Skeletal muscle tissue (tissue), 4 donors: ENCODE data around the gene KLHL35. TPM values are rescaled to one million over a fixed set of nuclear protein-coding genes. Genes with fewer than 3 reads are reported as not detected.

Experiments used
- H3K27ac ChIP-seq: one replicate; pipeline ENCODE4 v1.7.0; 2013; ENCODE audit warnings: mild to moderate bottlenecking, low read depth, low read length, inconsistent platforms
- H3K27me3 ChIP-seq, 3 donors: one replicate each; pipeline ENCODE4 v1.7.0; 2013; ENCODE audit warnings: low read length in 3 of 3; ENCODE audit not compliant: control insufficient read depth in 3 of 3, insufficient read depth in 3 of 3
- H3K36me3 ChIP-seq, 3 donors: one replicate each; pipeline ENCODE4 v1.7.0; 2013; ENCODE audit warnings: low read length in 3 of 3; ENCODE audit not compliant: control insufficient read depth in 3 of 3, insufficient read depth in 3 of 3
- H3K4me1 ChIP-seq, 3 donors: one replicate each; pipeline ENCODE4 v1.7.0; 2013; ENCODE audit warnings: low read length in 3 of 3, mild to moderate bottlenecking in 3 of 3; ENCODE audit not compliant: control insufficient read depth in 3 of 3, insufficient read depth in 3 of 3
- H3K4me3 ChIP-seq, 3 donors: one replicate each; pipeline ENCODE4 v1.7.0; 2013; ENCODE audit warnings: low read length in 3 of 3
- H3K9ac ChIP-seq, 3 donors: one replicate each; pipeline ENCODE4 v1.7.0; 2013; ENCODE audit warnings: low read length in 3 of 3, mild to moderate bottlenecking in 3 of 3, moderate library complexity in 2 of 3, low read depth in 1 of 3
- H3K9me3 ChIP-seq, 3 donors: one replicate each; pipeline ENCODE4 v1.7.0; 2013; ENCODE audit warnings: low read length in 3 of 3; ENCODE audit not compliant: control insufficient read depth in 3 of 3
- total RNA-seq: library from RNA; depleted of rRNA; stranded (reverse); fragments of >200 nt; gene quantifications from one replicate; pipeline ENCODE4 v1.2.3, GENCODE V29; 2014
- donor health status: Osteomylitis.

Gene KLHL35
- total RNA-seq, 1 donor from 2014 or later = 4.7 TPM

DNA sequence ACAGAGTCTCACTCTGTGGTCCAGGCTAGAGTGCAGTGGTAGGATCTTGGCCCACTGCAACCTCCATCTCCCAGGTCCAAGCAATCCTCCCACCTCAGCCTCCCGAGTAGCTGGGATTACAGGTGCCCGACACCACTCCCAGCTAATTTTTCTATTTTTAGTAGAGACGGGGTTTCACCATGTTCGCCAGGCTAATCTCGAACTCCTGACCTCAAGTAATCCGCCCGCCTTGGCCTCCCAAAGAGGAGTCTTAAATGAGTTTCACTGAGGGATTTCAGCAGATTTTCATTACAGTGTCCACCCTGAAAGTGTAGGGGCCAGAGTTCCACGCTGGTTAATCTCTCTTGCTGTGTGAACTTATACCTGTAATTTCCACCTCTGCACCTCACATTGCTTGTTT is 34.1 kb downstream of the KLHL35 start:
- Histone ChIP-seq H3K9ac (no peak overlapping the region), H3K27me3 (no peaks in the 10 kb centered on the region), H3K4me3 (no peak overlapping the region), H3K27ac (no peak overlapping the region), H3K9me3 (no peaks in the 10 kb centered on the region), H3K4me1 (peaks cover 24 to 35% (median 27%) of the 10 kb centered on the region in 3 donors), H3K36me3 (peaks cover 18 to 29% (median 27%) of the 10 kb centered on the region in 3 donors)

DNA sequence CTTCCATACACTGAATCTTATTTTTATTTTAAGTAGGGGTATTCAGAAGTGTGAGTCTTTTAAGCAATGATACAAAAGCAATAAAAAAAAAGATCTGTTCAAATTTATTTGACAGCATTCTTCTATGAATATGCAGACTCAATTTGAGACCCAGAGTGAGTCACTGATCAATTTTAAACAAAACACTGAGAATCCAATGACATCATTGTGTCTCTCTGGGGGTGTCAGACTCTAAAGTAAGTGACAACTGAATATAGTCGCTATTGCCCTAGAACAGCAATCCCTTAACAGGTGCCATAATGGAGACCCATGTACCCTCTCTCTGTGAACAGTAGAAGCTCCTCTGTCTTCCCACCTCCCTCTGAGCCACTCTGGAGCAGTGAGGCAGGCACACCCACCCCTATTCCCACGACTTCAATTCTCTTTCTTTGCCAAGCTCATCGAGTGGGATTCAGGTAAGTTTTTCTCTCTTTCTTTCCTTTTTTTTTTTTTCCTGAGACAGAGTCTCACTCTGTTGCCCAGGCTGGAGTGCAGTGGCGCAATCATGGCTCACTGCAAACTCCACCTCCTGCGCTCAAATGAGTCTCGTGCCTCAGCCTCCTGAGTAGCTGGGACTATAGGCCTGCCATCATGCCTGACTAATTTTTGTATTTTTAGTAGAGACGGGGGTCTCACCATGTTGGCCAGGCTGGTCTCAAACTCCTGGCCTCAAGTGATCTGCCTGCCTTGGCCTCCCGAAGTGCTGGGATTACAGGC is 38.7 kb downstream of the KLHL35 start:
- Histone ChIP-seq H3K27ac (no peak overlapping the region), H3K4me1 (no peaks in the 10 kb centered on the region), H3K27me3 (no peaks in the 10 kb centered on the region)

DNA sequence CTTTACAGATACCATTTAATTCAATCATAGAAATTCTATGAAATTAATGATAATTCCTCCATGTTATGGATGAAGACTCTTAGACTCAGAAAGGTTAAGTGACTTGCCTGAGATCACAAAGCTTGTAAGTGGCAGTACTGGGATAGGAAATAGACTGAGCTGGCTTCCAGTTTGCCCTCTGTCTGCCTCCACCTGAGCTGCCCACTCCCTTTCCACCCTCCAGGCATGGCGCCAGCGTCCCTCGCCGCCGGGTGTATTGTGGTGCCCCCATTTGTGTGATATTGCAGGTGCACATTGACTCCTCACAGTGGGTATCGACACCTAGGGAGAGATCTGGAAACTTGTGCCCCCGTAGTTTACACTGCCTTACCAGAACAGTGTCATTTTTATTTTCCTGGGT is 43.1 kb downstream of the KLHL35 start:
- Histone ChIP-seq H3K36me3 (no peaks in the 10 kb centered on the region), H3K4me1 (peaks cover 0 to 8% (median 5%) of the 10 kb centered on the region in 3 donors), H3K27me3 (no peaks in the 10 kb centered on the region), H3K9me3 (no peaks in the 10 kb centered on the region), H3K9ac (no peak overlapping the region), H3K4me3 (no peak overlapping the region), H3K27ac (no peak overlapping the region)

More for the DNA sequence above, 38.7 kb downstream of the KLHL35 start:
- Histone ChIP-seq H3K9ac (no peak overlapping the region), H3K36me3 (no peaks in the 10 kb centered on the region), H3K9me3 (no peaks in the 10 kb centered on the region), H3K4me3 (no peak overlapping the region)

DNA sequence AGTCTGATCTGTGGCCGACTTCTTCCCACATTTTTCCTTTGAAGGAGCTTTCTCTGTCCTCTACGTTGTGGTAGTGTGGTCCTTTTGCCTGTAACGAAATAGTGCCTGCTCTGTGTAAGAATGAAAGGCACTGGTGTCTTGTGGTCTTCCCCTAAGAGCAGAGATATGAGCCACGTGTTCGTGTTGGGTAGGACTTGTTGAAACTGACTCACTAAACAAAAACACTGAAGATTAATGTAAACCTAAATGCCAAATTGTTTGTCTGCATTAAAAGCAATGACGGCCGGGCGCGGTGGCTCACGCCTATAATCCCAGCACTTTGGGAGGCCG is 43.8 kb downstream of the KLHL35 start:
- no peaks in the 10 kb centered on the region for H3K36me3 ChIP-seq
- H3K9ac ChIP-seq = no peak overlapping the region
- no peaks in the 10 kb centered on the region for H3K27me3 ChIP-seq
- no peak overlapping the region for H3K4me3 ChIP-seq
- no peaks in the 10 kb centered on the region for H3K9me3 ChIP-seq
- H3K4me1 ChIP-seq = peaks cover 0 to 8% (median 5%) of the 10 kb centered on the region in 3 donors
- no peak overlapping the region for H3K27ac ChIP-seq

DNA sequence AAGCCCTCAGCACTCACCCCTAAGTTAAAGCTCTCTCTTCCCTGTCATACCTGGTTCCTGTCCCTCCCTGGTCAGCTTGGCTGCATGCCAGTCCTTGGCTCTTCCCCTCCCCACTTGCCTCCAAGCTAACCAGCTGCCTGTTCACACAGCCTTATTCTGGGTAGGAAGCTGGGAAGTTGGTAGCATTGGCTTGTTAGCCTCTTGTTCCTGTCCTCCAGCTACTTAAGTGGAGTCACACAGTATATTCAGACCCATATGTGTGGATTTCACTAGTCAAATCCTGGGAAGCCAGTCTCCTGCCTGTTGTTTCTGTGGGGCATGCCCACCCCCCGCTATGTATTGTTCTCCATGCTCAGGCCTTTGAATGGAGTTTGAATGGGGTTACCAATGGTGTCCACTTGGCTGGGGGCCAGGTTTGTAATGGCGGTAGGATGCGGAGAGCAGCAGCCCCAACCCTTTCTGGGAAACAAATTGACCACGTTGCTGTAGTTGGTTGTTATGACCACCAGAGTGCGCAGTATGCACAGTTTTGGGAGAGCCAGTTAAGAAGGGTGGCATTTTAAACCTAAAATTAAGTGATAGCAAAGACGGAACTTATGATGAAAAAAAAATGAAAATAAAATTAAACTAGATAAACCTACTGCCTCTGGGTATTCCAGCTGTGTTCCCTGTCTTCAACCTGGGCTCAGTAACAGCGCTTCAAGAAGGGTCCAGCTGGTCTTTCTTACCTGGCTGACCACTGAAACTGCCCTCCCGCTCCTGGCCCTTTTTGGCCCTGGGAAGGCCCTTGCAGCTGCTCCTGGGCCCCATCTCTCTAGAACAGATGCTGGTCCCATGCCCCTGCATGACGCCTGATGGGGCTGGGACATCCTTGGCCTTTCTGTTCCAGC is 44.4 kb downstream of the KLHL35 start:
- H3K27me3 ChIP-seq = no peaks in the 10 kb centered on the region

DNA sequence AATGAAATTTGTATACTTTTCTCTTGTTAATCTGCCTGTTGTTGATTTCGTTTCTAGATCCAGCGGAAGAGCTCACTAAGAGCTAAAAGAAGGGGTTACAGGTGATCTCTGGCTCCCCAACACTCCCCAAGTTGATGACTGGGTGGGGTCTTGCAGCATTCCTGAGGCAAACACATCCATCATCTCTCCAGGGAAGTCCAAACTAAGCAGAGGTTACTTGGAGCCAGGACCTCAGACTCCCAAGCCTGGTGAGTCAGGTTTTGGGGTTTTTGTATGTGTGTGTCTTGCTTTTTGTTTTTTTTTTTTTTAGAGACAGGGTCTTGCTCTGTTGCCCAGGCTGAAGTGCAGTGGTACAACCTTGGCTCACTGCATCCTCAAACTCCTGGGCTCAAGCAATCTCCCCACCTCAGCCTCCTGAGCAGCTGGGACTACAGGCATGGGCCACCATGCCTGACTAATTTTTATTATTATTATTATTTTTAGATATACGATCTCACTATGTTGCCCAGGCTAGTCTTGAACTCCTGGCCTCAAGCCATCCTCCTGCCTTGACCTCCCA is 45.2 kb downstream of the KLHL35 start:
- H3K9me3 ChIP-seq = no peaks in the 10 kb centered on the region
- H3K36me3 ChIP-seq = no peaks in the 10 kb centered on the region
- peaks cover 0 to 8% (median 5%) of the 10 kb centered on the region in 3 donors for H3K4me1 ChIP-seq
- no peak overlapping the region for H3K27ac ChIP-seq
- no peaks in the 10 kb centered on the region for H3K27me3 ChIP-seq
- no peak overlapping the region for H3K9ac ChIP-seq
- H3K4me3 ChIP-seq = no peak overlapping the region

More for the DNA sequence above, 44.4 kb downstream of the KLHL35 start:
- Histone ChIP-seq H3K4me1 (peaks cover 0 to 8% (median 5%) of the 10 kb centered on the region in 3 donors), H3K27ac (no peak overlapping the region), H3K4me3 (no peak overlapping the region), H3K36me3 (no peaks in the 10 kb centered on the region), H3K9ac (peak overlapping the region in 1 of 3 donors; percentile 50), H3K9me3 (no peaks in the 10 kb centered on the region)

DNA sequence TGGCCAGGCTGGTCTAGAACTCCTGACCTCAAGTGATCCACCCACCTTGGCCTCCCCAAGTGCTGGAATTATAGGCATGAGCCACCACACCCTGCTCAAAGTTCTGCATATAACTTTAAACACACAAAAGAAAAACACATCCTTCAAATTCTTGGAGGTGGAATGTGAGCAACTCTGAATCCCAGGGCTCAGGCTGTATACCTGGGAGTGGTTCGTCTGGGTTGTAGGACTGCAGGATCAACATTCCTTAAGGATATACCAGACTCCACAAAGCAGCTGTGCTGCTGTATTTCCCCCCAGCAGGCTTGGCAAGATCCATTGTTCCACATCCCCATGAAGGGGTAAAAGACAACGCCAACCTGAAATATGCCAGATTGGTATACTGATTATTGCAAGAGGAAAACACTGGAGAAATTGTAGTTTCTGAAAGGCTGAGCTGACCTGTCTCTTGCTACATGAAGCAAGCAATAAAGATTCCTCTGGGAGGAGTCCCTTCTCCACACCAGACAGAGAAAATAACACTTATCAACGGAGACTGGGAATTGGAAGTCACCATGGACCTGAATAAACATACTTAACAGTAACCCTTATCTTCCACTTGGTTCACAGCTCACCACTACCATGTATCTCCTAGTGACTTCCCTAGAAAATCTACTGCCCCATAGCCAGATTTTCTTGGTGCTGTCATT is 45.9 kb downstream of the KLHL35 start:
- no peak overlapping the region for H3K9ac ChIP-seq
- peaks cover 0 to 8% (median 5%) of the 10 kb centered on the region in 3 donors for H3K4me1 ChIP-seq
- H3K27ac ChIP-seq = no peak overlapping the region
- H3K9me3 ChIP-seq = no peaks in the 10 kb centered on the region
- no peak overlapping the region for H3K4me3 ChIP-seq
- no peaks in the 10 kb centered on the region for H3K36me3 ChIP-seq
- H3K27me3 ChIP-seq = no peaks in the 10 kb centered on the region

DNA sequence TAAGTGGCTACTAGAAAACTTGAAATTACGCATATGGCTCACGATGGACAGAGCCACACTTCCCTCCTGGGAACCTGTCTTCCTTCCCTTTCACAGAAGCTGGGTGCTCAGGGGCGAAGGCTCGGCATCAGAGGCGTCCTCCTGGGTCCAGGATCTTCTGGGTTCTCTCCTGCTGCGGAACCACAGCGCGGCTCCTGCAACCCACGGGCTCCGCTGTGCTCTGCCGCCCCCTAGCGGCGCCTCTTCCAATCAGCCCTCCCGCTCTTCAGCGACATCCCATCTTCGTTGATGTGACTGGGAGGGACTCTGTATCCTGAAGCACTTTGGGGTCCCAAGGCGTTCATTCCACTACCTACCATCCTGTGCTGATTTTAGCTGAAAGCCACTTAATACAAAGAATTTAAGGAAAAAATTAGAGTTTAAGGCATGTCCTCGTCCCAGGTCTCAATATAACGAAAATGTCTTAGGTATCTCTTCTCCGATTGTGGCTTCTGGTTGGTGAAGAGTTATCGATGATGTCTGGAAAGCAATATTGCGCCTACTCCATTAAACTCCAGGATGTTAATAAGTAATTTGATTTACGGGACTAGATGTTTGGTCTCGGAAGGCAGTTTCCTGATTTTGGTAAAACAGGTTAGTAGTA is 48.4 kb downstream of the KLHL35 start:
- Histone ChIP-seq H3K4me3 (no peak overlapping the region), H3K36me3 (no peaks in the 10 kb centered on the region), H3K27me3 (no peaks in the 10 kb centered on the region), H3K4me1 (peaks cover 5 to 8% (median 5%) of the 10 kb centered on the region in 3 donors), H3K9ac (no peak overlapping the region), H3K9me3 (no peaks in the 10 kb centered on the region), H3K27ac (no peak overlapping the region)

DNA sequence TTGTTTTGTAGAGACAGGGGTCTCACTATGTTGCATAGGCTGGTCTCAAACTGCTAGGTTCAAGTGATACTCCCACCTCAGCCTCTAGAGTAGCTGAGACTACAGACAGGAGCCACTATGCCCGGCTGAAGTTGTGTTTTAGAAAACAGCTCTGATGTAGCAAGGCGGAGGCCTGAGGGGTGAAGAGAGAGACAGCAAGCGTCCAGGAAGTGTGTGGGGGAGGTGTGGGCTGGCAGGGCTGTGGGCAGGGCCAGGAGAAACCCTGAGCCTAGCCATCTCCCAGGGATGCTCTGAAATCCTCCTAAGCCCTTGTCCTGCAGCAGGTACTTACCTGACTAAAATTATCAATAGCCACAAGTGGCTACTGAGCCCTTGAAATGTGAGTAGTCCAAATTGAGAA is 49.8 kb downstream of the KLHL35 start:
- no peaks in the 10 kb centered on the region for H3K27me3 ChIP-seq
- H3K9ac ChIP-seq = no peak overlapping the region
- no peaks in the 10 kb centered on the region for H3K36me3 ChIP-seq
- peaks cover under 1 to 5% (median under 1%) of the 10 kb centered on the region in 3 donors for H3K4me1 ChIP-seq
- H3K9me3 ChIP-seq = no peaks in the 10 kb centered on the region
- H3K27ac ChIP-seq = no peak overlapping the region
- H3K4me3 ChIP-seq = no peak overlapping the region
